MCF 10A (cell line): Measurements from ENCODE around the gene ADNP. TPM values are rescaled to one million over a fixed set of nuclear protein-coding genes. Genes with fewer than 3 reads are reported as not detected.

Source experiments
- BruUV-seq: library from RNA; stranded (reverse); fragments of 400-500 nt; replicated peaks from 2 replicates; lab custom pipeline; 2021; lab: Mats Ljungman, UMichigan
- CTCF ChIA-PET: fragments of 300-600 bp; sonication (Branson Sonifier 250); formaldehyde crosslinking; extraction: SDS; loops from one replicate; lab custom pipeline; 2021; ENCODE audit warnings: antibody characterized with exemption, inconsistent platforms; lab: Yijun Ruan, JAX
- POLR2A ChIA-PET: fragments of 300-600, 350-650 bp; sonication (Branson Sonifier 250); formaldehyde crosslinking; extraction: SDS; loops from one replicate; lab custom pipeline; 2020; ENCODE audit warnings: antibody characterized with exemption, inconsistent platforms; lab: Yijun Ruan, JAX
- DNase-seq: peaks from one replicate; pipeline ENCODE4 v3.0.0-alpha.2; 2018; ENCODE audit not compliant: unreplicated experiment
- H3K27ac Mint-ChIP-seq: one replicate; pipeline ENCODE4 v1.8.0; 2022; ENCODE audit warnings: mild to moderate bottlenecking, low read depth, mixed read lengths; ENCODE audit not compliant: unreplicated experiment
- H3K27me3 Mint-ChIP-seq: one replicate; pipeline ENCODE4 v1.8.0; 2022; ENCODE audit warnings: mixed read lengths; ENCODE audit not compliant: insufficient read depth, unreplicated experiment
- H3K36me3 Mint-ChIP-seq: one replicate; pipeline ENCODE4 v1.8.0; 2022; ENCODE audit warnings: mild to moderate bottlenecking, moderate library complexity, mixed read lengths; ENCODE audit not compliant: insufficient read depth, unreplicated experiment
- H3K4me1 Mint-ChIP-seq: one replicate; pipeline ENCODE4 v1.8.0; 2022; ENCODE audit warnings: mixed read lengths; ENCODE audit not compliant: insufficient read depth, unreplicated experiment
- H3K4me3 Mint-ChIP-seq: one replicate; pipeline ENCODE4 v1.8.0; 2022; ENCODE audit warnings: mild to moderate bottlenecking, moderate library complexity, mixed read lengths; ENCODE audit not compliant: unreplicated experiment
- H3K9me3 Mint-ChIP-seq: one replicate; pipeline ENCODE4 v1.8.0; 2022; ENCODE audit warnings: mixed read lengths; ENCODE audit not compliant: unreplicated experiment
- intact Hi-C: fragments of 100-400 bp; cut with micrococcal nuclease; formaldehyde crosslinking; loops from 2 replicates; pipeline ENCODE4 v1.14.1; 2022
- total RNA-seq: library from RNA; stranded (reverse); gene quantifications from 2 replicates; pipeline ENCODE4 v1.2.3, GENCODE V29; 2022
- TF ChIP-seq, protein P1 (sequence below): fragments of 200-600 bp; IDR thresholded peaks from one replicate; pipeline ENCODE4 v1.8.0; 2022; ENCODE audit warnings: antibody characterized with exemption, mild to moderate bottlenecking; ENCODE audit not compliant: unreplicated experiment

ADNP gene
- total RNA-seq, 1 experiment from 2014 or later = 77.5 TPM

DNA sequence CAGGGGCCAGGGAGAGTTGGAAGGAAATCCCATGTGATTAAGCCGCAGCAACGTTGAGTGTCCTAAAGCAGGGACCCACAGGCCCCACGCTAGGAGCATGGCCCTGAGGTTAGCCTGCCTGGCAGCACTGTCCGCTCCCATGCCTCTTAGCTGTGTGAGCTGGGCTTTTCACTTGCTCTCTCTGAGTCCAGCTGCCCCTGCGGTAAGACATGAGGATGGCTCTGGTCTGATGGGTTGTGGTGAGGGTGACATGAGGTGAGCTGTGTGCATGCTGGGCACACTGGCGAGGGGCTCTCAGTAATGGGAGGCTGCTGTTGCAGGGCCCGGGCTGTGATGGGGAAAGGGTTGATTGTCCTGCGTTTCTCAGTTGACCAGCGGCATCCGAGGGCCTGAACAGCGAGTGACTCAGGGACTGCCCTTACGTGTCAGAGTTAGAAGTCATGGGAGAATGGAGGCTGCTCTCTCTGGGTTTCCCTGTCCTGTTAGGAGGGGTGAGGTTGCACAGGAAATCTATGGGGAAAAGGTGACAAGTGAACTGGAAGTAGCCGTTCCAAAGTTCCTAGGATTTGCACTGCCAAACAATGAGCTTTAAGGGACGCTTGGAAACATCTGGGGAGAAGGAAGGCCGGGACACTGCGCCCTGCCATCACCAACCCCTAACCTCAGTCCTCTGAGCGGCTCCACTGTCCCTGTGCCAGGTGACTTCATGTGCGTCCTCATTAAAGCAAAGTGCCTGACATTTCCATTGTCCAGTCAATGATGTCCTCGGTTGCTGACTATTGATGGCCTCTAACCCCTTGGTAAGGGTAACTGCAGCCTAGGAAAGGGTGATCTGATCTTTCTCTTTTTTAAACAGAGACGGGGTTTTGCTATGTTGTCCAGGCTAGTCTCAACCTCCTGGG is 51.3 kb downstream of the ADNP start:
- Mint-ChIP-seq H3K4me3 (no peak overlapping the region), H3K27me3 (no peaks in the 10 kb centered on the region), H3K36me3 (peaks cover 15% of the 10 kb centered on the region), H3K9me3 (no peaks in the 10 kb centered on the region), H3K4me1 (no peaks in the 10 kb centered on the region), H3K27ac (peak overlapping the region; percentile 65)
- POLR2A ChIA-PET = interaction anchor here (1.1 to 3.3 kb wide), 3 partner anchors 12 to 28 kb away, joined by 3 to 16 read pairs (median 3); no protein-coding TSS in a partner anchor
- CTCF ChIA-PET = interaction anchor here (0.5 to 1.6 kb wide), 4 partner anchors 9 to 62 kb away, joined by 3 to 7 read pairs (median 3); no protein-coding TSS in a partner anchor
- DNase-seq = no peak
- intact Hi-C loops = no loop called here
- TF ChIP-seq, protein P1, sequence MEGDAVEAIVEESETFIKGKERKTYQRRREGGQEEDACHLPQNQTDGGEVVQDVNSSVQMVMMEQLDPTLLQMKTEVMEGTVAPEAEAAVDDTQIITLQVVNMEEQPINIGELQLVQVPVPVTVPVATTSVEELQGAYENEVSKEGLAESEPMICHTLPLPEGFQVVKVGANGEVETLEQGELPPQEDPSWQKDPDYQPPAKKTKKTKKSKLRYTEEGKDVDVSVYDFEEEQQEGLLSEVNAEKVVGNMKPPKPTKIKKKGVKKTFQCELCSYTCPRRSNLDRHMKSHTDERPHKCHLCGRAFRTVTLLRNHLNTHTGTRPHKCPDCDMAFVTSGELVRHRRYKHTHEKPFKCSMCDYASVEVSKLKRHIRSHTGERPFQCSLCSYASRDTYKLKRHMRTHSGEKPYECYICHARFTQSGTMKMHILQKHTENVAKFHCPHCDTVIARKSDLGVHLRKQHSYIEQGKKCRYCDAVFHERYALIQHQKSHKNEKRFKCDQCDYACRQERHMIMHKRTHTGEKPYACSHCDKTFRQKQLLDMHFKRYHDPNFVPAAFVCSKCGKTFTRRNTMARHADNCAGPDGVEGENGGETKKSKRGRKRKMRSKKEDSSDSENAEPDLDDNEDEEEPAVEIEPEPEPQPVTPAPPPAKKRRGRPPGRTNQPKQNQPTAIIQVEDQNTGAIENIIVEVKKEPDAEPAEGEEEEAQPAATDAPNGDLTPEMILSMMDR = no peak
- no TSS peak for BruUV-seq

DNA sequence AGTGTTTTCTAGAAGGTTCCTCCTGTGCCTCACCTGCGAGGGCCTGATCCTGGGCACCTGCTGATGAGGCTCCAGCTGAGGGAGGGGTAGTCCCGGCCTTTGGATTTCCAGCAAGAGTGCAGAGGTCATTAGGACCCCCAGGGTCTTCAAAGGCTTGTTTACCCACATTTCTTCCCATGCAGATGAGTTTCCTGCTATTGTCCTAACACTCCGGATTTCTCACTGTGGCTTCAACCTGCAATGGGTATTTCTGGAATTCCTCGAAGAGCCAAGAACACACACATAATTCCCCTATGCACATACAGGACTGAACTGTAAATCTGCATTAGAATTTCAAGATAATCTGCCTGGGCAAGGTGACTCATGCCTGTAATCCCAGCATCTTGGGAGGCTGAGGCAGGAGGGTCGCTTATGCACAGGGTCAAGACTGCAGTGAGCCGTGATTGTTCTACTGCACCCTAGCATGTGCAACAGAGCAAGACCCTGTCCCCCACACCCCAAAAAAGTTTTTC is 53.9 kb downstream of the ADNP start:
- intact Hi-C loops = no loop called here
- H3K36me3 Mint-ChIP-seq = peaks cover 9% of the 10 kb centered on the region
- H3K9me3 Mint-ChIP-seq = no peaks in the 10 kb centered on the region
- TF ChIP-seq, protein P1 = no peak
- POLR2A ChIA-PET = interaction anchor here (1.5 kb wide), 1 partner anchor 21 kb away, joined by 5 read pairs; no protein-coding TSS in a partner anchor
- no peak overlapping the region for H3K4me3 Mint-ChIP-seq
- no peaks in the 10 kb centered on the region for H3K27me3 Mint-ChIP-seq
- no peak for DNase-seq
- CTCF ChIA-PET = interaction anchor here (0.6 kb wide), 1 partner anchor 774 kb away, joined by 3 read pairs; no protein-coding TSS in a partner anchor
- no TSS peak for BruUV-seq
- H3K27ac Mint-ChIP-seq = no peak overlapping the region
- H3K4me1 Mint-ChIP-seq = no peaks in the 10 kb centered on the region

DNA sequence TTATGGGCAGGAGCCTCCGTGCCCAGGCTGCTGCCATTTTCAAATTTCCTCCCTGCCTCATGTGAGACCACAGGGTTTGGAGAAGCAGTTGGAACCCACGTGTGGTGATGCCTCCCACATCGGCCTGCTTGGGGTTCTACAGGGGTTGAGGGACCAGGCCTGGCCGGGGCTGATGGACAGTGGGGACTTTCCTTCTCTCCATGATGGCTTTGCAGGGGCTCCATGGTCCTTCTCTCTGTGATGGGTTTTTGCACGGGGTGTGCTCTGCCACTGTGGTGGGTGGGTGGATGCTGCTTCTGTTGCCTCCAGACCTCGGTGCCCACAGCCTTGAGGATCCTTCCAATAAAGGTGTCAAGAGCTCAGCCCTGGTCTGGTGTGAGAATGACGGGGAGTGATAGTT is 54.4 kb downstream of the ADNP start:
- H3K27me3 Mint-ChIP-seq = no peaks in the 10 kb centered on the region
- CTCF ChIA-PET = interaction anchor here (0.6 to 0.9 kb wide), 4 partner anchors 9 to 774 kb away, joined by 3 read pairs; no protein-coding TSS in a partner anchor
- intact Hi-C loops = no loop called here
- POLR2A ChIA-PET = interaction anchor here (0.7 to 1.5 kb wide), 2 partner anchors 21 to 31 kb away, joined by 3 to 5 read pairs; no protein-coding TSS in a partner anchor
- no peaks in the 10 kb centered on the region for H3K4me1 Mint-ChIP-seq
- H3K27ac Mint-ChIP-seq = no peak overlapping the region
- H3K9me3 Mint-ChIP-seq = no peaks in the 10 kb centered on the region
- BruUV-seq = no TSS peak
- DNase-seq = no peak
- TF ChIP-seq, protein P1 = no peak
- peaks cover 9% of the 10 kb centered on the region for H3K36me3 Mint-ChIP-seq
- no peak overlapping the region for H3K4me3 Mint-ChIP-seq
